ENCODE measurements around the gene NT5C2. TPM values are rescaled to one million over a fixed set of nuclear protein-coding genes. Genes with fewer than 3 reads are reported as not detected.
"Not testable (repeated sequence)": the region's sequence is repeated elsewhere in the genome, so short reads cannot be mapped to it uniquely, and the experiment has no call there.

The NT5C2 gene
- total RNA-seq, 4 donors from 2014 or later, result 33.5 to 53.2 (median 35.3) TPM

GRCh38 chr10:103188853-103189252 lies 4.2 kb downstream of the NT5C2 start:
- intact Hi-C loops (cut with DNase I; ENCODE audit: low total_unique reads), result no loop called here
- DNase-seq, result peak in 1 of 2 donors; percentile 40
- Histone ChIP-seq H3K27me3 (no peaks in the 10 kb centered on the region), H3K4me3 (peak overlapping the region in 1 of 4 donors; percentile 18), H3K36me3 (no peaks in the 10 kb centered on the region), H3K27ac (peak overlapping the region; percentile 96 to 99 (median 98)), H3K4me1 (peaks cover 76 to 86% of the 10 kb centered on the region in 2 donors), H3K9me3 (no peaks in the 10 kb centered on the region)
- in situ Hi-C loops (cut with MboI; ENCODE audit: low sequenced_read_pairs in 4 of 4), result no loop called here
- peak; percentile 26 for ATAC-seq
- no peak for TF ChIP-seq POLR2A (IDR thresholded peaks at IDR 0.05)
- no peak for TF ChIP-seq CTCF (IDR thresholded peaks at IDR 0.05 in 4 of 5, conservative IDR thresholded peaks at IDR 0.05 in 1 of 5)

- DNase-seq (no peak), ATAC-seq (peak in 1 of 2 donors; percentile 15)
- no peaks in the 10 kb centered on the region for H3K27me3 ChIP-seq
- no peaks in the 10 kb centered on the region for H3K9me3 ChIP-seq
- TF ChIP-seq CTCF (IDR thresholded peaks at IDR 0.05 in 4 of 5, conservative IDR thresholded peaks at IDR 0.05 in 1 of 5) (no peak), POLR2A (IDR thresholded peaks at IDR 0.05) (no peak)
- in situ Hi-C loops (cut with MboI; ENCODE audit: low sequenced_read_pairs in 4 of 4) (no loop called here), intact Hi-C loops (cut with DNase I; ENCODE audit: low total_unique reads) (no loop called here)
- no peak overlapping the region for H3K4me3 ChIP-seq
- peaks cover 85 to 94% of the 10 kb centered on the region in 2 donors for H3K4me1 ChIP-seq
- peaks cover 0 to under 1% of the 10 kb centered on the region in 2 donors for H3K36me3 ChIP-seq
- peak overlapping the region; percentile 25 to 99 (median 57) for H3K27ac ChIP-seq
These were observed 6.9 kb downstream of the NT5C2 start for GRCh38 chr10:103186128-103186527.

GRCh38 chr10:103184615-103185014 lies 8.5 kb downstream of the NT5C2 start:
- peak overlapping the region; percentile 25 to 99 (median 57) for H3K27ac ChIP-seq
- in situ Hi-C loops (cut with MboI; ENCODE audit: low sequenced_read_pairs in 4 of 4), result no loop called here
- ATAC-seq (no peak), DNase-seq (no peak)
- intact Hi-C loops (cut with DNase I; ENCODE audit: low total_unique reads), result no loop called here
- H3K9me3 ChIP-seq, result no peaks in the 10 kb centered on the region
- TF ChIP-seq POLR2A (IDR thresholded peaks at IDR 0.05), result no peak
- TF ChIP-seq CTCF (IDR thresholded peaks at IDR 0.05 in 4 of 5, conservative IDR thresholded peaks at IDR 0.05 in 1 of 5), result no peak
- H3K4me3 ChIP-seq, result peak overlapping the region in 1 of 4 donors; percentile 1
- no peaks in the 10 kb centered on the region for H3K27me3 ChIP-seq
- peaks cover 0 to 13% of the 10 kb centered on the region in 2 donors for H3K36me3 ChIP-seq
- H3K4me1 ChIP-seq, result peaks cover 83 to 89% of the 10 kb centered on the region in 2 donors

GRCh38 chr10:103183991-103184451 lies 9.1 kb downstream of the NT5C2 start:
- H3K36me3 ChIP-seq, result peaks cover 0 to 19% of the 10 kb centered on the region in 2 donors
- peaks cover 77 to 87% of the 10 kb centered on the region in 2 donors for H3K4me1 ChIP-seq
- in situ Hi-C loops (cut with MboI; ENCODE audit: low sequenced_read_pairs in 4 of 4); intact Hi-C loops (cut with DNase I; ENCODE audit: low total_unique reads); DNase-seq; H3K4me3 ChIP-seq; H3K9me3 ChIP-seq; H3K27me3 ChIP-seq; ATAC-seq: not testable (repeated sequence)
- H3K27ac ChIP-seq, result peak overlapping the region; percentile 25 to 99 (median 57)

GRCh38 chr10:103181244-103181643 lies 11.8 kb downstream of the NT5C2 start:
- Histone ChIP-seq H3K9me3 (no peaks in the 10 kb centered on the region), H3K4me3 (no peak overlapping the region), H3K4me1 (peaks cover 67 to 71% of the 10 kb centered on the region in 2 donors), H3K36me3 (peaks cover 0 to 38% of the 10 kb centered on the region in 2 donors), H3K27ac (peak overlapping the region; percentile 48 to 99 (median 61)), H3K27me3 (no peaks in the 10 kb centered on the region)
- no peak for DNase-seq
- ATAC-seq, result peak in 1 of 2 donors; percentile 37
- no peak for TF ChIP-seq POLR2A (IDR thresholded peaks at IDR 0.05)
- no peak for TF ChIP-seq CTCF (IDR thresholded peaks at IDR 0.05 in 4 of 5, conservative IDR thresholded peaks at IDR 0.05 in 1 of 5)
- in situ Hi-C loops (cut with MboI; ENCODE audit: low sequenced_read_pairs in 4 of 4), result no loop called here
- intact Hi-C loops (cut with DNase I; ENCODE audit: low total_unique reads), result no loop called here
